Measurements from ENCODE around the gene RAD21L1.

The RAD21L1 gene

DNA sequence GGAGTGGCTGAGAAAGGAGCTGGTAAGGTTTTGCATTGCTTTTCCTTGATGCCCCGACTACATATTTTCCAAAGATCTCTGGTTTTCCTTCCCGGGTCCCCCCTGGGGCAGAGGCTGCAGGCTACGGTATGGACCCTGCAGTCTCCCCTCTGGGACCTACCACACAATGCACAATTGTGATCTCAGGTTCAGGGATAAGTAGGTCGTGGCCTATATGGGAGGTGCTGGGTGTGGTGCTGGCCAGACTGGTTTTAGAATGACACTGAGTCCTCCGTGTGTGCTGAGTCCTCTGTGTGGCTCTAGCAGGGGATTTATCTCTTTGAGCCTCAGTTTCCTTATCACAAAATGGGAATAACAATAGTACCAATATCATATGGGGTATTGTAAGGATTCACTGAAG is 22.2 kb upstream of the RAD21L1 start:
- CTCF ChIA-PET, result no interaction called here
- POLR2A ChIA-PET (ENCODE audit: low non-redundant PET), result interaction anchor here (0.6 kb wide), 2 partner anchors 10 to 56 kb away, joined by 3 read pairs; no protein-coding TSS in a partner anchor
- DNase-seq (ENCODE audit: low spot score), result no peak

DNA sequence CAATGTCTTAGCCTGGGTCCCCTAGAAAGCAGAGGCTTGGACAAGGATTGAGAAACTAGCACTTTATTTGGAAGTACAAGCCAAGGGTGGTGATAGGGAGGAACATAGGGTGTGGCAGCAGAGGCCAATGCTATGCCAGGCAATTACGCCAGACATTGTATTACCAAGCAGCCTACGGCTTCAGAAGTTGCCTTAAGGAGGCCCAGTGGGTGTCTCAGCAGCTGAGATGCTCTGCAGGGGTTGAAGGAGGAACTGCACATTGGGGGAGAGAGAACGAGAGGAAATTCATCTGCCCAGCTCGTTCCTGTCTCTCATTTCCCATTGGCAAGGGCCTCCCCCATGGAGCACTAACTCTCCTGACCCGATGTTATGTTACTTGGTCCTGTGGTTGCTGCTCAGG is 21.7 kb upstream of the RAD21L1 start:
- TF ChIP-seq, protein P1, sequence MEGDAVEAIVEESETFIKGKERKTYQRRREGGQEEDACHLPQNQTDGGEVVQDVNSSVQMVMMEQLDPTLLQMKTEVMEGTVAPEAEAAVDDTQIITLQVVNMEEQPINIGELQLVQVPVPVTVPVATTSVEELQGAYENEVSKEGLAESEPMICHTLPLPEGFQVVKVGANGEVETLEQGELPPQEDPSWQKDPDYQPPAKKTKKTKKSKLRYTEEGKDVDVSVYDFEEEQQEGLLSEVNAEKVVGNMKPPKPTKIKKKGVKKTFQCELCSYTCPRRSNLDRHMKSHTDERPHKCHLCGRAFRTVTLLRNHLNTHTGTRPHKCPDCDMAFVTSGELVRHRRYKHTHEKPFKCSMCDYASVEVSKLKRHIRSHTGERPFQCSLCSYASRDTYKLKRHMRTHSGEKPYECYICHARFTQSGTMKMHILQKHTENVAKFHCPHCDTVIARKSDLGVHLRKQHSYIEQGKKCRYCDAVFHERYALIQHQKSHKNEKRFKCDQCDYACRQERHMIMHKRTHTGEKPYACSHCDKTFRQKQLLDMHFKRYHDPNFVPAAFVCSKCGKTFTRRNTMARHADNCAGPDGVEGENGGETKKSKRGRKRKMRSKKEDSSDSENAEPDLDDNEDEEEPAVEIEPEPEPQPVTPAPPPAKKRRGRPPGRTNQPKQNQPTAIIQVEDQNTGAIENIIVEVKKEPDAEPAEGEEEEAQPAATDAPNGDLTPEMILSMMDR (conservative IDR thresholded peaks at IDR 0.05; ENCODE audit: low read depth), result no peak
- CTCF ChIA-PET, result no interaction called here
- DNase-seq (ENCODE audit: low spot score), result no peak
- H3K27ac ChIP-seq, result no peak overlapping the region
- POLR2A ChIA-PET (ENCODE audit: low non-redundant PET), result no interaction called here

More for the DNA sequence above, 22.2 kb upstream of the RAD21L1 start:
- TF ChIP-seq, protein P1 (conservative IDR thresholded peaks at IDR 0.05; ENCODE audit: low read depth), result no peak
- no peak overlapping the region for H3K27ac ChIP-seq

DNA sequence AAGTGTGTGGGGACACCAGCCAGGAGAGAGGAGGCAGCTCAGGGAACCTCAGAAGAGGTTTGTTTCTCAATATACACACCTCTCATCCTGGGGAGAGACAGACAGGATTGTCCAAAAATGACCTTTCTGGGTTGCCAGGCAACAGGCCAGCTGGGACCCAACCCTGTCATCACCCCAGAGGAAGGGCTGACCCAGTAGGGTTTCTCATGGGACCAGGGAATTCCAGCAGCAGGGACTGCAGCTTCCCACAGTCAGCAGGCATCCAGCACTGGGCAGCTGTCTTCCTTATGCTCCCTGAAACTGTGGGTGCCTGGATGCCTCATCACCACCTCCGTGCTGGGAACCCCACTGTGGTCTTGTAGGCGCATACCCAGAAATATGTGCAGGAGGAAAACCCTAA is 21.3 kb upstream of the RAD21L1 start:
- no peak for DNase-seq (ENCODE audit: low spot score)
- POLR2A ChIA-PET (ENCODE audit: low non-redundant PET), result no interaction called here
- no peak overlapping the region for H3K27ac ChIP-seq
- CTCF ChIA-PET, result no interaction called here
- TF ChIP-seq, protein P1 (conservative IDR thresholded peaks at IDR 0.05; ENCODE audit: low read depth), result no peak

DNA sequence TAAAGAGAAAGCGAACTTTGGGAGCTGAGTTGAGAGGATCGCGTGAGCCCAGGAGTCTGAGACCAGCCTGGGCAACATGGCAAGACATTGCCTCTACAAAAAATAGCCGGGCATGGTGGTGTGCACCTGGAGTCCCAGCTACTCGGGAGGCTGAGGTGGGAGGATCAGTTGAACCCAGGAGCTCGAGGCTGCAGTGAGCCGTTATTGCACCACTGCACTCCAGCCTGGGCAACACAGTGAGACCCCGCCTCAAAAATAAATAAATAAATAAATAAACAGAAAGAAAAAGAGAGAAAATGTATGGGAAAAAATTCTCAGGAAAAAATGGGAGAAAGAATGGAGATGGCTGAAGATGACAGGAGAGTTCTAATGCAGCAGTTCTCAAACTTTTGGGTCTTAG is 20.0 kb upstream of the RAD21L1 start:
- ChIA-PET POLR2A (ENCODE audit: low non-redundant PET) (interaction anchor here (0.6 kb wide), 1 partner anchor 9 kb away, joined by 3 read pairs; no protein-coding TSS in a partner anchor), CTCF (interaction anchor here (0.7 kb wide), 1 partner anchor 322 kb away, joined by 3 read pairs; no protein-coding TSS in a partner anchor)
- H3K27ac ChIP-seq, result no peak overlapping the region
- TF ChIP-seq, protein P1 (conservative IDR thresholded peaks at IDR 0.05; ENCODE audit: low read depth), result no peak
- DNase-seq (ENCODE audit: low spot score), result no peak

DNA sequence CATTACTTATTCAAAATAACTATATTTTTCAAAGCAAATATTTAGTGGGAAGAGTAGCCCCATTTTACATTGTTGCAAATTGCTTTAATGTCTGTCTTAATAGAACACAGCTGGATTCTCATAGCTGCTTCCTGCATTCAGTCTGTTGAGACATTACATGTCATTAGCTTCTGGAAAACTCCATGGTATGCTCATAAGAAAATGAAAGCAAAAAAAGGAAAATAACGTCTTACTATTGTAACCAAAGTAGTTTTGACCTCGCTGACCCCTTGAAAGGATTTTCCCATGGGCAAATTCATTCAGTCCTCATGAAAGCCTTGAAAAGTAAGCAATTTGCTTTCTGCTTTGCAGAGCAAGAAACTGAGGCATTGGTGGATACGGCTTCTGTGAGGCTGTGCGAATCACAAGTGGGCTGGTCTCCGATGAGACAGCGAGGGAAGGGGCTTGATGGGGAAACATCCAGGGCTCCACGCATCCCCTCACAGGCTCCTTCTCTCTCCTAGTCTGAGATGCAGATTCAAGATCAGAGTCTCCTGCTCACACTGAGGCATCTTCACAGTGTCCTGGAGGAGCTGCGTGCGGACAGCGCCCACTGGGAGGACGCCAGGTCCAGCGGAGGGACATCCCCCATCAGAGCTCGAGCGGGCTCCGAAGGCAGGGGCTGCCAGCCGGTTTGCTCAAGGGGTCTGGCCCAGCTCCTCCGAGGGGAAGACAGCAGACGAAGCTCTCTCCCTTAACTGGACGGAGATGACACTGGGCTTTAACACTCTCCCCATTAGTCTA is 19.3 kb upstream of the RAD21L1 start:
- ChIA-PET POLR2A (ENCODE audit: low non-redundant PET) (interaction anchor here (0.6 kb wide), 1 partner anchor 8 kb away, joined by 3 read pairs; no protein-coding TSS in a partner anchor), CTCF (interaction anchor here (0.5 kb wide), 1 partner anchor 381 kb away, joined by 4 read pairs; no protein-coding TSS in a partner anchor)
- no peak for DNase-seq (ENCODE audit: low spot score)
- TF ChIP-seq, protein P1 (conservative IDR thresholded peaks at IDR 0.05; ENCODE audit: low read depth), result no peak
- no peak overlapping the region for H3K27ac ChIP-seq

DNA sequence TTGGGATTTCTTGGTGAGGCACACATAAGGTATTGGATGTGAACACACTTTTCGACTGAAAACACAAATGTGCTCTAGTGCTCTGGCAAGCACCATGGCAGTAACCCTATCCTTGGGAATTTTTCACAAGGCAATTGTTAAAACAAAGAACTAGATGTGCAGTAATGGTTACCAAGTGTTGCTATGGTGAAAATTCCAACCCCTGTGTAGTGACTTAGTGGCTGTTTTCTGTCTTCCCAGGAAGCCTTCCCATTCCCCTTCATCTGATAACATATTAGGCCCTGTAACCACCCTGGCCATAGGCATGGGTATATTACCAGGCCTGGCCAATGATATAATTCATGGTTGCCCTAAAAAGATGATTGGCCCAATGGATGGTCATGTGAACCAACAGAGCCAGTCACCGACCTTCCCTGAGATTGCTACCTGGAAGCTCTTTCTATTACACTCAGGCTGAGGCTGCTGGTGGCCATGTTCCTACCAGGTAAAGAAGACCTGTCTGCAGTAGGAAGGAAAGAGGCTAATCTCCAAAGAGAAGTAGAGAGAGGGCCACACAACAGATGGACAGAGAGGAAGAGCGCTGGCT is 18.5 kb upstream of the RAD21L1 start:
- H3K27ac ChIP-seq, result no peak overlapping the region
- no peak for DNase-seq (ENCODE audit: low spot score)
- ChIA-PET CTCF (no interaction called here), POLR2A (ENCODE audit: low non-redundant PET) (no interaction called here)
- TF ChIP-seq, protein P1 (conservative IDR thresholded peaks at IDR 0.05; ENCODE audit: low read depth), result no peak

Measured in RWPE1 (cell line).